Aorta (tissue), 5 donors: ENCODE measurements around the gene ECT2L. TPM values are rescaled to one million over a fixed set of nuclear protein-coding genes. Genes with fewer than 3 reads are reported as not detected.

Source experiments
- ATAC-seq: fragments of 200-7000 bp; cut with Tn5 transposase; one replicate; pipeline ENCODE4 v1.9.1; 2022; ENCODE audit warnings: moderate library complexity; ENCODE audit not compliant: low FRiP score
- DNase-seq, 2 donors: peaks; one replicate each; pipeline ENCODE4 v3.0.0-alpha.2; 2020
- H3K27ac ChIP-seq, 2 donors: one replicate each; pipeline ENCODE4 v1.5.1; 2013; ENCODE audit warnings: low read length in 2 of 2, mild to moderate bottlenecking in 2 of 2, moderate library complexity in 2 of 2, control low read depth in 1 of 2, inconsistent platforms in 1 of 2, low read depth in 1 of 2
- H3K27me3 ChIP-seq, 2 donors: one replicate each; pipeline ENCODE4 v1.6.1; 2013; ENCODE audit warnings: control low read depth in 1 of 2, low read length in 1 of 2, mild to moderate bottlenecking in 1 of 2, moderate library complexity in 1 of 2; ENCODE audit not compliant: insufficient read depth in 2 of 2, control insufficient read depth in 1 of 2
- H3K36me3 ChIP-seq, 2 donors: one replicate each; pipeline ENCODE4 v1.6.1; 2013; ENCODE audit warnings: control low read depth in 1 of 2, low read length in 1 of 2, mild to moderate bottlenecking in 1 of 2; ENCODE audit not compliant: insufficient read depth in 2 of 2, control insufficient read depth in 1 of 2
- H3K4me1 ChIP-seq, 2 donors: one replicate each; pipeline ENCODE4 v1.6.1; 2013; ENCODE audit warnings: low read length in 2 of 2, control low read depth in 1 of 2, mild to moderate bottlenecking in 1 of 2, moderate library complexity in 1 of 2; ENCODE audit not compliant: insufficient read depth in 2 of 2, control insufficient read depth in 1 of 2
- H3K4me3 ChIP-seq, 2 donors: one replicate each; pipeline ENCODE4 v1.5.1; 2013; ENCODE audit warnings: low read length in 2 of 2, control low read depth in 1 of 2, mild to moderate bottlenecking in 1 of 2
- H3K9me3 ChIP-seq: one replicate; pipeline ENCODE4 v1.6.1; 2013; ENCODE audit warnings: mild to moderate bottlenecking, low read length; ENCODE audit not compliant: control insufficient read depth
- whole genome bisulfite sequencing, 2 donors: extraction: QIAGEN DNeasy Blood & Tissue Kit; methylation state at CpG; one replicate each; pipeline ENCODE4 v1.1.7; 2013; 5-methylcytosine and 5-hydroxymethylcytosine counted together
- intact Hi-C, 2 donors: fragments of 100-400 bp; cut with DNase I; formaldehyde crosslinking; loops; one replicate each; pipeline versions ENCODE4 v1.14.2 to v1.15.0; 2022
- long read RNA-seq, 2 donors: library from polyadenylated mRNA; unstranded; transcript quantifications; one replicate each; pipeline ENCODE4 v2.0.0, GENCODE V29; 2020 to 2021
- polyA plus RNA-seq, 2 donors: library from polyadenylated mRNA; stranded (reverse); fragments of 200-250 nt; gene quantifications; one replicate each; pipeline ENCODE4 v1.2.3, GENCODE V29; 2013
- total RNA-seq, 2 donors: library from RNA; stranded (reverse); fragmentation: NEBNext Ultra II Directional; extraction: Animal tissue kit (Norgen Biotek cat#: 25700); gene quantifications; one replicate each; pipeline ENCODE4 v1.2.1, GENCODE V29; 2021
- donor health status: healthy with polysubstance abuse.
- donor health status: Bipolar disorder and iron deficiency.
- donor health status: DM: no; HTN: no; CAD: no.
- donor health status: DM: no; HTN: no; CAD: no.
- donor health status: DM: yes; HTN: yes; CAD: no.

Gene ECT2L
- total RNA-seq: under 1 TPM; 0.19 to 0.30 TPM
- 1 to 10 TPM in 1 of 2 donors, not detected in 1; 2.7 TPM for polyA plus RNA-seq
- long read RNA-seq, donor 1: 0 reads
- long read RNA-seq, donor 2, partial matches to known transcripts: 0 of 2 reads
- long read RNA-seq, donor 2, other reads (novel, unspliced or antisense): 2 of 2 reads

- H3K27me3 ChIP-seq: no peaks in the 10 kb centered on the region
- H3K9me3 ChIP-seq: no peaks in the 10 kb centered on the region
- ATAC-seq (peak; percentile 85), DNase-seq (peak; percentile 83 to 91)
- peak within 1 kb of the TSS; percentile 1 to 36 for H3K4me3 ChIP-seq
- intact Hi-C loops: no loop called here
- WGBS, 2 donors: 13 to 14% methylated on average over 49 to 50 of the region's 50 CpGs
- H3K4me1 ChIP-seq: no peaks in the 10 kb centered on the region
- no peak within 1 kb of the TSS for H3K27ac ChIP-seq
- H3K36me3 ChIP-seq: no peaks in the 10 kb centered on the region
These were observed at the start of gene ECT2L for GRCh38 chr6:138795809-138796603. TSS of gene ECT2L (plus strand) at chr6:138796087. CDS start at chr6:138813275, 17,188 bp downstream.

- intact Hi-C loops: no loop called here
- H3K4me3 ChIP-seq: no peak overlapping the region
- H3K27ac ChIP-seq: no peak overlapping the region
- ATAC-seq (no peak), DNase-seq (no peak)
- peaks cover 1% of the 10 kb centered on the region for H3K9me3 ChIP-seq
- WGBS, 2 donors: 85 to 87% methylated on average over 4 of the region's 4 CpGs
- H3K27me3 ChIP-seq: no peaks in the 10 kb centered on the region
- no peaks in the 10 kb centered on the region for H3K4me1 ChIP-seq
- no peaks in the 10 kb centered on the region for H3K36me3 ChIP-seq
These were observed 43.9 kb upstream of the ECT2L start for GRCh38 chr6:138752017-138752416.

GRCh38 chr6:138757136-138757535 lies 38.8 kb upstream of the ECT2L start:
- WGBS, 2 donors: 82 to 84% methylated on average over 4 of the region's 4 CpGs
- no peak for DNase-seq

GRCh38 chr6:138765896-138766655 lies 29.8 kb upstream of the ECT2L start:
- Histone ChIP-seq H3K4me1 (no peaks in the 10 kb centered on the region), H3K9me3 (no peaks in the 10 kb centered on the region), H3K36me3 (no peaks in the 10 kb centered on the region), H3K4me3 (no peak overlapping the region), H3K27ac (no peak overlapping the region), H3K27me3 (no peaks in the 10 kb centered on the region)
- 90 to 97% methylated on average over 3 of the region's 3 CpGs for WGBS, 2 donors
- intact Hi-C loops: loop anchor here (2.0 to 10.0 kb wide), 5 partner anchors 74 to 651 kb away; no protein-coding TSS in a partner anchor
- ATAC-seq: no peak
- DNase-seq: no peak

More at GRCh38 chr6:138757136-138757535, 38.8 kb upstream of the ECT2L start:
- intact Hi-C loops: no loop called here
- ATAC-seq: no peak
- no peak overlapping the region for H3K27ac ChIP-seq
- H3K4me3 ChIP-seq: no peak overlapping the region
- no peaks in the 10 kb centered on the region for H3K36me3 ChIP-seq
- H3K4me1 ChIP-seq: no peaks in the 10 kb centered on the region
- no peaks in the 10 kb centered on the region for H3K9me3 ChIP-seq
- no peaks in the 10 kb centered on the region for H3K27me3 ChIP-seq

GRCh38 chr6:138769102-138769676 lies 26.7 kb upstream of the ECT2L start:
- H3K27ac ChIP-seq: no peak overlapping the region
- intact Hi-C loops: loop anchor here (5.0 to 10.0 kb wide), 4 partner anchors 77 to 654 kb away; no protein-coding TSS in a partner anchor
- H3K4me1 ChIP-seq: no peaks in the 10 kb centered on the region
- H3K27me3 ChIP-seq: no peaks in the 10 kb centered on the region
- no peaks in the 10 kb centered on the region for H3K9me3 ChIP-seq
- 27 to 28% methylated on average over 6 of the region's 6 CpGs for WGBS, 2 donors
- ATAC-seq (no peak), DNase-seq (no peak)
- H3K4me3 ChIP-seq: no peak overlapping the region
- no peaks in the 10 kb centered on the region for H3K36me3 ChIP-seq

GRCh38 chr6:138772596-138773176 lies 23.2 kb upstream of the ECT2L start:
- 13 to 15% methylated on average over 8 of the region's 8 CpGs for WGBS, 2 donors
- H3K9me3 ChIP-seq: no peaks in the 10 kb centered on the region
- ATAC-seq (no peak), DNase-seq (no peak)
- peak overlapping the region; percentile 35 to 90 for H3K4me3 ChIP-seq
- H3K36me3 ChIP-seq: no peaks in the 10 kb centered on the region
- no peak overlapping the region for H3K27ac ChIP-seq
- H3K4me1 ChIP-seq: no peaks in the 10 kb centered on the region
- intact Hi-C loops: loop anchor here in 1 of 2 donors (5.0 kb wide), 1 partner anchor 80 kb away; no protein-coding TSS in a partner anchor
- H3K27me3 ChIP-seq: no peaks in the 10 kb centered on the region

- Histone ChIP-seq H3K27me3 (no peaks in the 10 kb centered on the region), H3K4me1 (no peaks in the 10 kb centered on the region), H3K9me3 (no peaks in the 10 kb centered on the region), H3K36me3 (no peaks in the 10 kb centered on the region), H3K27ac (peak within 1 kb of the TSS in 1 of 2 donors; percentile 89), H3K4me3 (peak within 1 kb of the TSS; percentile 81 to 90)
- ATAC-seq (peak; percentile 98), DNase-seq (peak; percentile 95 to 96)
- 0% methylated on average over 46 to 47 of the region's 47 CpGs for WGBS, 2 donors
- intact Hi-C loops: loop anchor here in 1 of 2 donors (5.0 kb wide), 1 partner anchor 81 kb away; no protein-coding TSS in a partner anchor
These were observed 22.5 kb upstream of the ECT2L start, which contains the start of gene CCDC28A for GRCh38 chr6:138773177-138774091. TSS of gene CCDC28A (plus strand) at chr6:138773769. CDS start at chr6:138776121, 2,352 bp downstream.
